Measurements from ENCODE around the gene EPHA3.

GRCh38 chr3:89232155-89232554, 124.7 kb downstream of the EPHA3 start:
- TF ChIP-seq CTCF (IDR thresholded peaks at IDR 0.05; ENCODE audit: low read depth, low read length, missing input control) (no peak), YY1 (IDR thresholded peaks at IDR 0.05) (no peak)
- TF ChIP-seq, protein P1, sequence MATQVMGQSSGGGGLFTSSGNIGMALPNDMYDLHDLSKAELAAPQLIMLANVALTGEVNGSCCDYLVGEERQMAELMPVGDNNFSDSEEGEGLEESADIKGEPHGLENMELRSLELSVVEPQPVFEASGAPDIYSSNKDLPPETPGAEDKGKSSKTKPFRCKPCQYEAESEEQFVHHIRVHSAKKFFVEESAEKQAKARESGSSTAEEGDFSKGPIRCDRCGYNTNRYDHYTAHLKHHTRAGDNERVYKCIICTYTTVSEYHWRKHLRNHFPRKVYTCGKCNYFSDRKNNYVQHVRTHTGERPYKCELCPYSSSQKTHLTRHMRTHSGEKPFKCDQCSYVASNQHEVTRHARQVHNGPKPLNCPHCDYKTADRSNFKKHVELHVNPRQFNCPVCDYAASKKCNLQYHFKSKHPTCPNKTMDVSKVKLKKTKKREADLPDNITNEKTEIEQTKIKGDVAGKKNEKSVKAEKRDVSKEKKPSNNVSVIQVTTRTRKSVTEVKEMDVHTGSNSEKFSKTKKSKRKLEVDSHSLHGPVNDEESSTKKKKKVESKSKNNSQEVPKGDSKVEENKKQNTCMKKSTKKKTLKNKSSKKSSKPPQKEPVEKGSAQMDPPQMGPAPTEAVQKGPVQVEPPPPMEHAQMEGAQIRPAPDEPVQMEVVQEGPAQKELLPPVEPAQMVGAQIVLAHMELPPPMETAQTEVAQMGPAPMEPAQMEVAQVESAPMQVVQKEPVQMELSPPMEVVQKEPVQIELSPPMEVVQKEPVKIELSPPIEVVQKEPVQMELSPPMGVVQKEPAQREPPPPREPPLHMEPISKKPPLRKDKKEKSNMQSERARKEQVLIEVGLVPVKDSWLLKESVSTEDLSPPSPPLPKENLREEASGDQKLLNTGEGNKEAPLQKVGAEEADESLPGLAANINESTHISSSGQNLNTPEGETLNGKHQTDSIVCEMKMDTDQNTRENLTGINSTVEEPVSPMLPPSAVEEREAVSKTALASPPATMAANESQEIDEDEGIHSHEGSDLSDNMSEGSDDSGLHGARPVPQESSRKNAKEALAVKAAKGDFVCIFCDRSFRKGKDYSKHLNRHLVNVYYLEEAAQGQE (IDR thresholded peaks at IDR 0.05): no peak

All from liver (tissue), 2 donors.